Skeletal muscle satellite cell (primary cell): ENCODE results near the gene ANXA2. TPM values are rescaled to one million over a fixed set of nuclear protein-coding genes. Genes with fewer than 3 reads are reported as not detected.

Experiments used
- H3K27me3 ChIP-seq: 2 replicates; pipeline ENCODE4 v1.7.0; 2013; ENCODE audit warnings: low read length; ENCODE audit not compliant: control insufficient read depth, insufficient read depth
- H3K36me3 ChIP-seq: 2 replicates; pipeline ENCODE4 v1.7.0; 2013; ENCODE audit warnings: mild to moderate bottlenecking, control low read depth, low read length; ENCODE audit not compliant: insufficient read depth
- H3K4me1 ChIP-seq: 2 replicates; pipeline ENCODE4 v1.7.0; 2013; ENCODE audit warnings: low read length; ENCODE audit not compliant: control insufficient read depth, insufficient read depth
- H3K4me2 ChIP-seq: 2 replicates; pipeline ENCODE4 v1.7.0; 2013; ENCODE audit warnings: mild to moderate bottlenecking, low read length
- H3K4me3 ChIP-seq: 2 replicates; pipeline ENCODE4 v1.7.0; 2013; ENCODE audit warnings: low read length
- H3K9ac ChIP-seq: 2 replicates; pipeline ENCODE4 v1.7.0; 2013; ENCODE audit warnings: mild to moderate bottlenecking, low read depth, low read length, moderate library complexity
- H3K9me3 ChIP-seq: replicated peaks from 2 replicates; pipeline ENCODE4 v1.7.0; 2013; ENCODE audit warnings: mild to moderate bottlenecking, control low read depth, low read length
- small RNA-seq: library from RNA; depleted of rRNA; stranded (forward); fragments of <200 nt; gene quantifications from one replicate; pipeline ENCODE3, GENCODE V24; 2012

The ANXA2 gene

GRCh38 chr15:60313906-60314305, 83.9 kb downstream of the ANXA2 start:
- Histone ChIP-seq H3K4me2 (no peak overlapping the region), H3K9me3 (no peaks in the 10 kb centered on the region), H3K27me3 (peaks cover 56% of the 10 kb centered on the region), H3K9ac (no peak overlapping the region), H3K4me3 (no peak overlapping the region), H3K4me1 (no peaks in the 10 kb centered on the region), H3K36me3 (no peaks in the 10 kb centered on the region)

DNA sequence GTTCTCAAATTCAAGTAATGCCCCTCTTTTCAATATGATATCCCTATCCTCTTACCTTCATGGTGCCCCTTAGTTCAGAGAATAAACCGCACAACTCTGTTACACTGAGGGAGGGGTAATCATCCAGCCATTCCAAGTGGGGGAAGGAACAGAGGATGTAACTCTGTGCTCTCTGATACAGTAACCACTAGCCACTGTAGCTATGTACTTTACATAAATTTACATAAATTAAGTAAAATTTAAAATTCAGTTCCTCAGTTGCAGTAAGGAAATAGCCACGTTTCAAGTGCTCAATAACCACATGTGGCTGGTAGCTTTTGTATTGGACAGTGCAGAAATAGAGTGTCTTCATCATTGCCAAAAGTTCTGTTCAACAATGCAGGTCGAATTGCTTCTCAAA, 90.8 kb downstream of the ANXA2 start:
- Histone ChIP-seq H3K36me3 (no peaks in the 10 kb centered on the region), H3K27me3 (peaks cover 46% of the 10 kb centered on the region), H3K9ac (no peak overlapping the region), H3K4me3 (no peak overlapping the region), H3K4me1 (no peaks in the 10 kb centered on the region), H3K9me3 (no peaks in the 10 kb centered on the region), H3K4me2 (no peak overlapping the region)

GRCh38 chr15:60301024-60301423, 96.8 kb downstream of the ANXA2 start:
- Histone ChIP-seq H3K4me1 (no peaks in the 10 kb centered on the region), H3K27me3 (peaks cover 27% of the 10 kb centered on the region), H3K4me3 (no peak overlapping the region), H3K36me3 (no peaks in the 10 kb centered on the region), H3K9me3 (no peaks in the 10 kb centered on the region), H3K4me2 (no peak overlapping the region), H3K9ac (no peak overlapping the region)

- H3K4me1 ChIP-seq = no peaks in the 10 kb centered on the region
- H3K9me3 ChIP-seq = no peaks in the 10 kb centered on the region
- H3K9ac ChIP-seq = no peak overlapping the region
- no peak overlapping the region for H3K4me2 ChIP-seq
- H3K27me3 ChIP-seq = peaks cover 30% of the 10 kb centered on the region
- no peak overlapping the region for H3K4me3 ChIP-seq
- no peaks in the 10 kb centered on the region for H3K36me3 ChIP-seq
Observed at GRCh38 chr15:60299452-60300047, 98.2 kb downstream of the ANXA2 start.

Small RNA genes lying within 50 kb of the gene (small RNA-seq; reads per million reads assigned to genes)
- gene AC087385.3 = not detected
